Measurements from ENCODE around the gene HERC3.
A peak's percentile ranks its signal among the peaks of the same experiment; 100 is the strongest.
"Not testable (repeated sequence)": the region's sequence is repeated elsewhere in the genome, so short reads cannot be mapped to it uniquely, and the experiment has no call there.

The HERC3 gene

GRCh38 chr4:88609387-88609786 lies 17.1 kb downstream of the HERC3 start:
- DNase-seq (ENCODE audit: low spot score) = no peak

GRCh38 chr4:88609794-88610193 lies 17.5 kb downstream of the HERC3 start:
- DNase-seq (ENCODE audit: low spot score) = not testable (repeated sequence)

GRCh38 chr4:88610771-88611170 lies 18.5 kb downstream of the HERC3 start:
- DNase-seq (ENCODE audit: low spot score) = peak; percentile 79

- no peak for DNase-seq (ENCODE audit: low spot score)
Measured at GRCh38 chr4:88613417-88613875, 21.2 kb downstream of the HERC3 start.

GRCh38 chr4:88614058-88614457 lies 21.8 kb downstream of the HERC3 start:
- no peak for DNase-seq (ENCODE audit: low spot score)

- peak; percentile 79 for DNase-seq (ENCODE audit: low spot score)
Measured at GRCh38 chr4:88616275-88617150, 24.2 kb downstream of the HERC3 start.

GRCh38 chr4:88618782-88619485 lies 26.7 kb downstream of the HERC3 start:
- no peak for DNase-seq (ENCODE audit: low spot score)

- no peak for DNase-seq (ENCODE audit: low spot score)
Measured at GRCh38 chr4:88619971-88620370, 27.7 kb downstream of the HERC3 start.

- no peak for DNase-seq (ENCODE audit: low spot score)
Measured at GRCh38 chr4:88621763-88622327, 29.6 kb downstream of the HERC3 start.

- DNase-seq (ENCODE audit: low spot score) = peak; percentile 90
Measured at GRCh38 chr4:88623097-88623496, 30.8 kb downstream of the HERC3 start.

GRCh38 chr4:88628746-88629145 lies 36.5 kb downstream of the HERC3 start:
- no peak for DNase-seq (ENCODE audit: low spot score)

- peak; percentile 12 for DNase-seq (ENCODE audit: low spot score)
Measured at GRCh38 chr4:88629826-88630225, 37.5 kb downstream of the HERC3 start.

- peak; percentile 81 for DNase-seq (ENCODE audit: low spot score)
Measured at GRCh38 chr4:88630756-88631155, 38.5 kb downstream of the HERC3 start.

GRCh38 chr4:88643932-88644331 lies 51.7 kb downstream of the HERC3 start:
- no peak for DNase-seq (ENCODE audit: low spot score)

- no peak for DNase-seq (ENCODE audit: low spot score)
Measured at GRCh38 chr4:88645994-88646393, 53.7 kb downstream of the HERC3 start.

GRCh38 chr4:88646528-88647280 lies 54.4 kb downstream of the HERC3 start:
- no peak for DNase-seq (ENCODE audit: low spot score)

GRCh38 chr4:88649716-88650115 lies 57.4 kb downstream of the HERC3 start:
- no peak for DNase-seq (ENCODE audit: low spot score)

- DNase-seq (ENCODE audit: low spot score) = no peak
Measured at GRCh38 chr4:88653371-88653946, 61.2 kb downstream of the HERC3 start.

GRCh38 chr4:88655226-88655625 lies 62.9 kb downstream of the HERC3 start:
- DNase-seq (ENCODE audit: low spot score) = no peak

- DNase-seq (ENCODE audit: low spot score) = peak; percentile 72
Measured at GRCh38 chr4:88659055-88659889, 67.0 kb downstream of the HERC3 start.

GRCh38 chr4:88659890-88660208 lies 67.6 kb downstream of the HERC3 start:
- no peak for DNase-seq (ENCODE audit: low spot score)

Data from AG08395 (cell line).